ENCODE measurements around the gene RIPOR3. TPM values are rescaled to one million over a fixed set of nuclear protein-coding genes. Genes with fewer than 3 reads are reported as not detected.

RIPOR3 gene
- total and polyA plus RNA-seq, 9 of the 15 experiments (the other 6 are each of a cell fraction or from before 2014, with no cell fraction given) = 3.3 to 62.7 (median 21.4) TPM

DNA sequence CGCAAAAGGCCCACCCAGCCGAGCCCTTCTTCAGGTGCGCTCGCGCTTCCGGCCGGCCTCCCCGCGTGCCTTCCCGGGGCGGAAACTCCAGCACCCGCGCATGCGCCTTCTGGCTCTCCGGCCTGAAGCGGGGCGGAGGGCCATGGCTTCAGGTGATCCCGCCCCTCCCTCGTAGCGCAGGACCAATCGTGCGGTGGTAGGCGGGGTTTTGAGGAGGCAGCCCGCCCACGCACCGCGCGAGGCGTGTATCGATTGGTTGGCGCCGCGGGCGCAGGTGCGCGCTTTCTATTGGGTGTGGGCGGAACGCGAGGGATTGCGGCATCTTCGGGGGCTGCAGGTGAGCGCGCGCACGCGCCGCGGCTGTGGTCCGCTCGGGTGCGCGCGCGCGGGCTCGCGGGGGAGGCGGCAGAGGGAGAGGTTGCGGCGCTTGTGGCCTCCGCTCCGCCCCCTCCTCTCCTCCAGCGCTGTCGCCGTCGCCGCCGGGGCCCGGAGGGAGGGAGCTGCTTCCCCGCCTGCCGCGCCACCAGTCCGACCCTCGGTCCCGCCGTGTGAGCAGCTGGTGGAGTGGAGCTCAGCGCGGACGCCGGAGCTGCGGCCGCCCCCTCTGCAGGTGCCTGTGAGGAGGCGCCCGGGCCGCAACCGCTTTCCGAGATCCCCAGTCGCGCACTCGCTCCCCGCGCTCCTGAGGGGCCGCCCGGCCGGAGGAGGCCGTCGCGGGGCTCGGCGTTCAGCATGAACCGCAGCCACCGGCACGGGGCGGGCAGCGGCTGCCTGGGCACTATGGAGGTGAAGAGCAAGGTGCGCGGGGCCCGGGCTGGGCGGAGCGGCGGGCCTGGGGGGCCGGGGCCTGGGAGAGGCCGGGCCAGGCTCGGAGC, 40.0 kb upstream of the RIPOR3 start, which contains the start of gene PARD6B (continued):
- TF ChIP-seq, protein P1, sequence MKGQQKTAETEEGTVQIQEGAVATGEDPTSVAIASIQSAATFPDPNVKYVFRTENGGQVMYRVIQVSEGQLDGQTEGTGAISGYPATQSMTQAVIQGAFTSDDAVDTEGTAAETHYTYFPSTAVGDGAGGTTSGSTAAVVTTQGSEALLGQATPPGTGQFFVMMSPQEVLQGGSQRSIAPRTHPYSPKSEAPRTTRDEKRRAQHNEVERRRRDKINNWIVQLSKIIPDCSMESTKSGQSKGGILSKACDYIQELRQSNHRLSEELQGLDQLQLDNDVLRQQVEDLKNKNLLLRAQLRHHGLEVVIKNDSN (CRISPR knock-in tag; IDR thresholded peaks at IDR 0.05) = peak; percentile 78
- TF ChIP-seq ZNF408 (CRISPR knock-in tag; IDR thresholded peaks at IDR 0.05; ENCODE audit: low read depth) (no peak), FOXK1 (CRISPR knock-in tag; IDR thresholded peaks at IDR 0.05; ENCODE audit: borderline replicate concordance) (no peak), HNRNPH1 (optimal IDR thresholded peaks at IDR 0.05; ENCODE audit: low read depth, low read length) (no peak), ZC3H11A (IDR thresholded peaks at IDR 0.05; ENCODE audit: low read depth, low read length) (no peak), HBP1 (CRISPR knock-in tag; IDR thresholded peaks at IDR 0.05) (no peak), YBX1 (IDR thresholded peaks at IDR 0.05) (no peak), ZSCAN29 (IDR thresholded peaks at IDR 0.05) (no peak), MAX (CRISPR knock-in tag; IDR thresholded peaks at IDR 0.05) (peak; percentile 88), ZNF766 (CRISPR knock-in tag; conservative IDR thresholded peaks at IDR 0.05) (peak; percentile 92; the same call in 1 of the 2 replicates), CLOCK (CRISPR knock-in tag; IDR thresholded peaks at IDR 0.05; ENCODE audit: borderline replicate concordance) (no peak), ZNF699 (CRISPR knock-in tag; IDR thresholded peaks at IDR 0.05; ENCODE audit: insufficient replicate concordance) (no peak), TAF9B (IDR thresholded peaks at IDR 0.05; ENCODE audit: partially characterized antibody) (no peak), KAT2B (IDR thresholded peaks at IDR 0.05; ENCODE audit: low read depth, low read length) (no peak), BHLHE40 (IDR thresholded peaks at IDR 0.05; ENCODE audit: low read length) (peak; percentile 60), BDP1 (IDR thresholded peaks at IDR 0.05; ENCODE audit: insufficient read depth, insufficient read length) (no peak), ZNF212 (CRISPR knock-in tag; IDR thresholded peaks at IDR 0.05) (no peak), OTX1 (CRISPR knock-in tag; IDR thresholded peaks at IDR 0.05) (no peak), SMARCA4 (IDR thresholded peaks at IDR 0.05) (no peak), TRIM24 (IDR thresholded peaks at IDR 0.05) (peak in 1 of 2 experiments; percentile 19; a peak in 1 of 4 replicates), TCF7 (IDR thresholded peaks at IDR 0.05; ENCODE audit: borderline replicate concordance) (0 out of 2 replicates have a peak, but pooled peaks have one; percentile 82), FOXJ3 (CRISPR knock-in tag; IDR thresholded peaks at IDR 0.05) (no peak), GTF2F1 (IDR thresholded peaks at IDR 0.05; ENCODE audit: low read depth, low read length) (no peak)
- TF ChIP-seq, protein P2, sequence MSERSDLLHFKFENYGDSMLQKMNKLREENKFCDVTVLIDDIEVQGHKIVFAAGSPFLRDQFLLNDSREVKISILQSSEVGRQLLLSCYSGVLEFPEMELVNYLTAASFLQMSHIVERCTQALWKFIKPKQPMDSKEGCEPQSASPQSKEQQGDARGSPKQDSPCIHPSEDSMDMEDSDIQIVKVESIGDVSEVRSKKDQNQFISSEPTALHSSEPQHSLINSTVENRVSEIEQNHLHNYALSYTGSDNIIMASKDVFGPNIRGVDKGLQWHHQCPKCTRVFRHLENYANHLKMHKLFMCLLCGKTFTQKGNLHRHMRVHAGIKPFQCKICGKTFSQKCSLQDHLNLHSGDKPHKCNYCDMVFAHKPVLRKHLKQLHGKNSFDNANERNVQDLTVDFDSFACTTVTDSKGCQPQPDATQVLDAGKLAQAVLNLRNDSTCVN (CRISPR knock-in tag; IDR thresholded peaks at IDR 0.05) = no peak

All from K562 (cell line).